CD4-positive, alpha-beta T cell (primary cell): Measurements from ENCODE around the gene PTPRD. TPM values are rescaled to one million over a fixed set of nuclear protein-coding genes. Genes with fewer than 3 reads are reported as not detected.

Source experiments
- ATAC-seq: fragments of 200-7000 bp; cut with Tn5 transposase; one replicate; pipeline ENCODE4 v1.10.0; 2022; ENCODE audit warnings: mild to moderate bottlenecking; ENCODE audit not compliant: poor library complexity
- CTCF ChIA-PET: fragments of 350-600 bp; sonication (Branson Sonifier 250); formaldehyde crosslinking; loops from one replicate; lab custom pipeline; 2021; ENCODE audit warnings: antibody characterized with exemption, inconsistent platforms; lab: Charles Lee
- POLR2A ChIA-PET: fragments of 350-600 bp; sonication (Branson Sonifier 250); formaldehyde crosslinking; loops from one replicate; lab custom pipeline; 2021; ENCODE audit warnings: antibody characterized with exemption, inconsistent platforms; lab: Charles Lee
- DNase-seq, 14 experiments: peaks; one replicate each; pipeline ENCODE4 v3.0.0-alpha.2; 2013 to 2020; ENCODE audit warnings: mixed read lengths in 2 of 14
- H3K27ac ChIP-seq, 2 donors: one replicate each; pipeline versions ENCODE4 v1.5.1 to v1.7.0; 2013; ENCODE audit warnings: low read length in 2 of 2, low read depth in 1 of 2, mild to moderate bottlenecking in 1 of 2
- H3K27me3 ChIP-seq, 2 experiments: 1 replicate in 1 of 2; 2 replicates in 1 of 2; pipeline versions ENCODE4 v1.6.1 to v1.7.0; 2013; ENCODE audit warnings: low read length in 2 of 2, control low read depth in 1 of 2, mild to moderate bottlenecking in 1 of 2, moderate library complexity in 1 of 2; ENCODE audit not compliant: insufficient read depth in 2 of 2, control insufficient read depth in 1 of 2
- H3K36me3 ChIP-seq: one replicate; pipeline ENCODE4 v1.6.1; 2013; ENCODE audit warnings: low read length, control low read depth; ENCODE audit not compliant: insufficient read depth
- H3K4me1 ChIP-seq: one replicate; pipeline ENCODE4 v1.6.1; 2013; ENCODE audit warnings: low read length, control low read depth; ENCODE audit not compliant: insufficient read depth
- H3K4me3 ChIP-seq: one replicate; pipeline ENCODE4 v1.5.1; 2013; ENCODE audit warnings: mild to moderate bottlenecking, low read length, moderate library complexity
- H3K9me3 ChIP-seq, 2 experiments: 1 replicate in 1 of 2; 2 replicates in 1 of 2; pipeline versions ENCODE4 v1.6.1 to v1.7.0; 2013; ENCODE audit warnings: low read length in 2 of 2, mild to moderate bottlenecking in 2 of 2, control low read depth in 1 of 2, moderate library complexity in 1 of 2; ENCODE audit not compliant: control insufficient read depth in 1 of 2, insufficient read depth in 1 of 2
- H3K27ac Mint-ChIP-seq: one replicate; pipeline ENCODE4 v1.8.0; 2020; ENCODE audit warnings: mixed read lengths
- H3K27me3 Mint-ChIP-seq: one replicate; pipeline ENCODE4 v1.8.0; 2021; ENCODE audit warnings: mixed read lengths
- H3K36me3 Mint-ChIP-seq: one replicate; pipeline ENCODE4 v1.8.0; 2021; ENCODE audit warnings: low read depth, mixed read lengths
- H3K4me1 Mint-ChIP-seq: one replicate; pipeline ENCODE4 v1.8.0; 2021; ENCODE audit warnings: low read depth, mixed read lengths
- H3K4me3 Mint-ChIP-seq: one replicate; pipeline ENCODE4 v1.8.0; 2020; ENCODE audit warnings: mild to moderate bottlenecking, mixed read lengths
- H3K9me3 Mint-ChIP-seq: one replicate; pipeline ENCODE4 v1.8.0; 2020; ENCODE audit warnings: mixed read lengths
- intact Hi-C, 2 experiments: fragments of 100-400 bp; cut with DNase I in 1 of 2; cut with micrococcal nuclease in 1 of 2; formaldehyde crosslinking; loops; one replicate each; pipeline versions ENCODE4 v1.15.1 to v1.9.0; 2023 to 2025; cut with DNase I, micrococcal nuclease
- total RNA-seq, 174 experiments: library from RNA in 2 of 174; stranded (reverse) in 2 of 174; gene quantifications; one replicate each; pipeline ENCODE4 v1.2.3 and lab custom pipeline; 2021 to 2026
- TF ChIP-seq, protein P1 (sequence below): fragments of 200-600 bp; IDR thresholded peaks from one replicate; pipeline ENCODE4 v1.8.0; 2022; ENCODE audit warnings: antibody characterized with exemption, mild to moderate bottlenecking

PTPRD gene
- total RNA-seq, 2 experiments from 2014 or later, result not detected

DNA sequence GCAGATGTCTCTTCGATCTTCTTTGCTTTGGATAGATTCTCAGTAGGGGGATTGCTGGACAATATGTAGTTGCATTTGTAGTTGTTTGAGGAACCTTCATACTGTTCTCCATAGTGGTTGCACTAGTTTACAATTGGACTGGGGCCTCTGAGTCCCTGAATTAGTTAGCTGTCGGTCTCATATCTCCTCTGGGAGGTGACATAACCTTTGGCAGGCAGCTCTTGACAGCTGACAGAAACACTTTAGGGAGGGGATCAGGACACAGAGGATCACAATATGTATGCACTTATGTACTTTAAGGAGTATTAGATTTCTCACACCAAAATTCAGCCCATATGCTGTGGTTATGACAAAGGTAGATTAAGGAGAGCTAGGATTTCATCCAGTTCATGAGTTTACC lies 1533.3 kb downstream of the PTPRD start:
- H3K9me3 ChIP-seq, result no peaks in the 10 kb centered on the region
- ATAC-seq, result no peak
- no peak overlapping the region for H3K27ac ChIP-seq
- H3K27me3 Mint-ChIP-seq, result no peaks in the 10 kb centered on the region
- no peak overlapping the region for H3K4me3 Mint-ChIP-seq
- no peaks in the 10 kb centered on the region for H3K27me3 ChIP-seq
- intact Hi-C loops, result no loop called here
- TF ChIP-seq, protein P1, sequence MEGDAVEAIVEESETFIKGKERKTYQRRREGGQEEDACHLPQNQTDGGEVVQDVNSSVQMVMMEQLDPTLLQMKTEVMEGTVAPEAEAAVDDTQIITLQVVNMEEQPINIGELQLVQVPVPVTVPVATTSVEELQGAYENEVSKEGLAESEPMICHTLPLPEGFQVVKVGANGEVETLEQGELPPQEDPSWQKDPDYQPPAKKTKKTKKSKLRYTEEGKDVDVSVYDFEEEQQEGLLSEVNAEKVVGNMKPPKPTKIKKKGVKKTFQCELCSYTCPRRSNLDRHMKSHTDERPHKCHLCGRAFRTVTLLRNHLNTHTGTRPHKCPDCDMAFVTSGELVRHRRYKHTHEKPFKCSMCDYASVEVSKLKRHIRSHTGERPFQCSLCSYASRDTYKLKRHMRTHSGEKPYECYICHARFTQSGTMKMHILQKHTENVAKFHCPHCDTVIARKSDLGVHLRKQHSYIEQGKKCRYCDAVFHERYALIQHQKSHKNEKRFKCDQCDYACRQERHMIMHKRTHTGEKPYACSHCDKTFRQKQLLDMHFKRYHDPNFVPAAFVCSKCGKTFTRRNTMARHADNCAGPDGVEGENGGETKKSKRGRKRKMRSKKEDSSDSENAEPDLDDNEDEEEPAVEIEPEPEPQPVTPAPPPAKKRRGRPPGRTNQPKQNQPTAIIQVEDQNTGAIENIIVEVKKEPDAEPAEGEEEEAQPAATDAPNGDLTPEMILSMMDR, result no peak
- no peak overlapping the region for H3K27ac Mint-ChIP-seq
- H3K4me1 ChIP-seq, result no peaks in the 10 kb centered on the region
- ChIA-PET CTCF (no interaction called here), POLR2A (no interaction called here)
- H3K36me3 ChIP-seq, result no peaks in the 10 kb centered on the region
- no peak overlapping the region for H3K4me3 ChIP-seq
- no peaks in the 10 kb centered on the region for H3K36me3 Mint-ChIP-seq
- H3K9me3 Mint-ChIP-seq, result peaks cover 8% of the 10 kb centered on the region
- H3K4me1 Mint-ChIP-seq, result no peaks in the 10 kb centered on the region
- no peak for DNase-seq

DNA sequence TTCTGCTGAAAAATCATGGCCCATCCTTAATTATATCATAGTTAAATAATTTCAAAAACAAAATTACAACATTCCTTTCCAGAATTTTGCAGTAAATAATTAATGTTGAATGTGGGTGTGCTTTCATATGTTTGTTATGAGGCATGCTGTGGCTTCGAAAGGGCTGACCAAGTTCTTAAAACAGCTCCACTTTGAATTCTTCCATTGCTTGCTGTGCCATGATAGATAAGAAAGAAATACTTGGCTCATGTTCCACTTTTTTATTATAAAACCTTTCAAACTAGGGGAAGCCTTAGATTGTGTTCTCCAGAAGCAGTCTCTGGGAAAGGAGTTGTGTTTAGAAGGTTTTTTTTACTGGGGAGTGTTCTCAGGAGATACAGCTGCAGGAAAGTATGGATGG lies 1534.5 kb downstream of the PTPRD start:
- ATAC-seq (no peak), DNase-seq (no peak)
- CTCF ChIA-PET, result no interaction called here
- H3K4me3 Mint-ChIP-seq, result no peak overlapping the region
- no peak overlapping the region for H3K4me3 ChIP-seq
- H3K4me1 Mint-ChIP-seq, result no peaks in the 10 kb centered on the region
- TF ChIP-seq, protein P1, result no peak
- intact Hi-C loops, result no loop called here
- no peak overlapping the region for H3K27ac ChIP-seq
- H3K9me3 Mint-ChIP-seq, result peaks cover 8% of the 10 kb centered on the region
- no peaks in the 10 kb centered on the region for H3K27me3 ChIP-seq
- H3K36me3 Mint-ChIP-seq, result no peaks in the 10 kb centered on the region
- no peaks in the 10 kb centered on the region for H3K9me3 ChIP-seq
- no peak overlapping the region for H3K27ac Mint-ChIP-seq
- POLR2A ChIA-PET, result no interaction called here
- no peaks in the 10 kb centered on the region for H3K36me3 ChIP-seq
- H3K4me1 ChIP-seq, result no peaks in the 10 kb centered on the region
- no peaks in the 10 kb centered on the region for H3K27me3 Mint-ChIP-seq

DNA sequence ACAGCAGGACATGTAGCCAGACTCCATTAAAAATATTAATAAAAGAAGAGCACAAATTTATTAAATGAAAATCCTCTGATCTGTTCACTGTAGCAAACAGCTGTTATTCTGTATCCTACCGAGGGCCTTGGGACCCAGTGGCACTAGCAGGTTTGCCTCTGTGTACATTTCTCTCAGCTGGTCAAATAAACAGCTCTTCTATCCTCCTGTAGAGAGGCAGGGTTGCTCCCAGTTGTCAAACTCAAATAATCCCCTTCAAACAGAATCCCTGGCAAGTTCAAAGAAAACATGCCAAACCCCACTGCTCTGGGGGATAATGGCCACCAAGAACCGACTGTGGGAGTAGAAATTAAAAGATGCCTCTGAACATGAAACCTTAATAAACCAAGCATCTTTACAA lies 1551.2 kb downstream of the PTPRD start:
- H3K27ac ChIP-seq, result no peak overlapping the region
- H3K4me1 Mint-ChIP-seq, result no peaks in the 10 kb centered on the region
- ChIA-PET CTCF (no interaction called here), POLR2A (no interaction called here)
- no peak for ATAC-seq
- no peaks in the 10 kb centered on the region for H3K4me1 ChIP-seq
- H3K4me3 ChIP-seq, result no peak overlapping the region
- no peak overlapping the region for H3K27ac Mint-ChIP-seq
- H3K36me3 Mint-ChIP-seq, result no peaks in the 10 kb centered on the region
- H3K36me3 ChIP-seq, result no peaks in the 10 kb centered on the region
- TF ChIP-seq, protein P1, result no peak
- no peaks in the 10 kb centered on the region for H3K9me3 ChIP-seq
- no peaks in the 10 kb centered on the region for H3K27me3 ChIP-seq
- no peaks in the 10 kb centered on the region for H3K9me3 Mint-ChIP-seq
- H3K4me3 Mint-ChIP-seq, result no peak overlapping the region
- intact Hi-C loops, result no loop called here
- no peak for DNase-seq
- no peaks in the 10 kb centered on the region for H3K27me3 Mint-ChIP-seq
